ENCODE results near the gene METTL1.

The METTL1 gene

DNA sequence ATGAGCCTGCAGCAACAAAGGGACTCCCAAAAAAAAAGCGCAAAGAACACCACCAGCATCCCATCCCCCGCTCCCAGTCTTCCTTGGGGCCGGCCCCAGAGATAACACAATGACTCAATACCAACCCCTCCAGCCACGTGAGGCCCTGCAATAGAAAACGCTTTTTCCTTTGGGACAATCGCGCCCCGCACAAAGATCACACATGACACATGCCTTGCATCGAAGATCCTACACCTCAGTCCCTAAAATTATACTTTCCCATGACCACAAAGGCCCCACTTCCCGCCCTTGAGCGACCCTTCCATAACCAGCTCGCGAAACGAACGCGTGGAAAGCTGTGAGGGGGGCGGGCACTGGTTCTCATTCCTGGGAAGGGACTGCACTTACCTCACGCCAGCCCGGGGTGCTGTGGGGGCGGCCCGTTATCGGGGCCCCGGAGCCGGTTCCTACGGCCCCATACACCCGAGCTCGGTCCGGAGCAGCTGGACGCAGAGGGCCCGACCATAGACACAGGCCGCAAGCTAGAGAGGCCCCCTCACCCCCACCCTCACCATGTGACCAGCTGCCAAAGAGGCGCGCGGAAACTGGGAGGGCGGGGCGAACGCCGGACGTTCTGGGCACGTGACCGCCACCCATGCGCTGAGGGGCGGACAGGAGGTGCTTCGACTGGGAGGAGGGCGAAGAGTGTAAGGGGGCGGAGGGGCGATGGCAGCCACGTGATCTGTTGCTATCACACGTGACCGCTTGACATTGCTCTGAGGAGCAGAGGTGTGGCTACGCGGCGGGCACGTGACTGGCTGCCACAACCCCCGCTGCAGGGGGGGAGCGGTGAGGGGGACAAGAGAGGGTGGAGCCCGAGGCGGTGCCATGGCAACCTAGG, 19.9 kb downstream of the METTL1 start, which contains the start of gene CDK4:
Gene CDK4, minus strand, starts transcription at position 523 of the 880 bp plus-strand sequence. CDS start 593 bp downstream, outside the sequence.
- peak; percentile 100 for DNase-seq

DNA sequence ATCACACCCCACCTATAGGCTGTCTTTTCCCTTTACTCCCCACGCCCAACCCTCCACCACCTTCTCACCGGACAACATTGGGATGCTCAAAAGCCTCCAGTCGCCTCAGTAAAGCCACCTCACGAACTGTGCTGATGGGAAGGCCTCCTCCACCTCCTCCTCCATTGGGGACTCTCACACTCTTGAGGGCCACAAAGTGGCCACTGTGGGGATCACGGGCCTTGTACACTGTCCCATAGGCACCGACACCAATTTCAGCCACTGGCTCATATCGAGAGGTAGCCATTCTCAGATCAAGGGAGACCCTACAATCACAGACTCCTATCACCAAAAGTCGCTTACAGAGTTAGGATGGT, 20.5 kb downstream of the METTL1 start:
- no peak for DNase-seq

DNA sequence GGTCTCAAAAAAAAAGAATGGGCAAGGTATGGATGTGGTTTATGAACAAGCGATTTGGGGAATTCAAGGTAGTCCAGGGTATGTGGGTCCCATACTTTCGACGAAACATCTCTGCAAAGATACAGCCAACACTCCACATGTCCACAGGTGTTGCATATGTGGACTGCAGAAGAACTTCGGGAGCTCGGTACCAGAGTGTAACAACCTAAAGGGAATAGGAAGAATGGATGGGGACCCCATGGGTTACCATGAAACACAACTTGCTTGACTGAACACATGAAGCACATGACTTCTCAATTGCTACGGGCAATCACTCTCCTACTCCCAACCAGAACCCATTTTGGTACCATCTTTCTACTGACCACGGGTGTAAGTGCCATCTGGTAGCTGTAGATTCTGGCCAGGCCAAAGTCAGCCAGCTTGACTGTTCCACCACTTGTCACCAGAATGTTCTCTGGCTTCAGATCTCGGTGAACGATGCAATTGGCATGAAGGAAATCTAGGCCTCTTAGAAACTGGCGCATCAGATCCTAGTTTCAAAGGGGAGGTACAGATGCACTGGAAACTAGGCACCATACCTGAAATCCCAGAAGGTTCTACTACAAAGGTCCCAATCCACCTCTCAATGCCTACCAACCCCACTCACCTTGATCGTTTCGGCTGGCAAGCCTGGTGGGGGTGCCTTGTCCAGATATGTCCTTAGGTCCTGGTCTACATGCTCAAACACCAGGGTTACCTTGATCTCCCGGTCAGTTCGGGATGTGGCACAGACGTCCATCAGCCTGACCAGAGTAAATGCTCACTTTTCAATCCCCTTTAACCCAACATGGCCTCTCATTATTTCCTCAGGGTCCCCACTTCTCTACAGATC, 21.1 kb downstream of the METTL1 start:
- DNase-seq, result no peak

DNA sequence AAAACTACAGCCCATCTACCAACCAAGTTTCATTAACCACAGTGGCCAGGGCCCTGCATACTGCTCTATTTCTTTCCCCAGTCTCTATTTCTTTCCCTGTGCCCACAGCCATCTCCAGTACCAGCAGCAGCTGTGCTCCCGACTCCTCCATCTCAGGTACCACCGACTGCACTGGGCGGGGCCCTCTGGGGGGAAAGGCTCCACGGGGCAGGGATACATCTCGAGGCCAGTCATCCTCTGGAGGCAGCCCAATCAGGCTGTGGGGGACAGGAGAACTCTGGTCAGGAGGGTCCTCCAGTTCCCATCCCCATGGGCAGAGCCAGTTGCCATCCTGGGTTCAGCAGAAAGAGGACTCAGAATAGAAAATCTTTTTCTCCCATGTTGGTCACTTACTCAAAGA, 22.8 kb downstream of the METTL1 start:
- no peak for DNase-seq

DNA sequence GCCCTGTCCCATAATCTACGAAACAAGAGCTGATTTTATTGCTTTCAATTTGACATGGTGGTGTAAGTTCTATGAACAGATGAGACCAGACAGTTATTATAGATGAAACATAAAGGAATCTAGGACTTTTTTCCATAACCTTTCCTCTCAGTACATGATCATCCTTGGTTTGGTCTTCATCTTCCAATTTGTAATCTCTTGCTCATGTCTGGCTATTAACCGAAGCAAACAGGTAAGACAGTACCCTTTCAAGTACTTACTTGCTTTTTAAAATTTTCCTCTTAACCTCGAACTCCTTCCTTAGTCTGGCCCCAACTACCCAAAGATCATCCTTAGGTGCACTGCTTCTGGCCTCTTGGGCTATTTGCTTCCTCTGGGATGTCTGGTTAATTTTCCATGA, 25.9 kb downstream of the METTL1 start:
- no peak for DNase-seq

DNA sequence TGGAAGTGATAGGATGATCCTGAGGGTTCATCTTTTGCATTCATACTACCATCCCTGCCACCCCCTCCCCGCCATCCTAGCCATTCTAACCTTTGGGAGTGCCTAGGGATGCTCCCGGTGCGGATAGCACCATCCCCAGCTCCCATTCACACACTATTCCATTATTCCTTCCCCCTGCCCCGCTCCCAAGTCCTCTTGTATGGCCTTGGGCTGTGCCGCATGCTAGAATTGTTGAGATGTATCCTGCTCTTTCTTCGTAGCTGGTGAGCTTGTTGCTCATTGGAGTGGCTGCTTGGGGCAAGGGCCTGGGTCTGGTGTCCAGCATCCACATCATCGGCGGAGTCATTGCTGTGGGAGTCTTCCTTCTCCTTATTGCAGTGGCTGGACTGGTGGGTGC, 26.4 kb downstream of the METTL1 start:
- no peak for DNase-seq

DNA sequence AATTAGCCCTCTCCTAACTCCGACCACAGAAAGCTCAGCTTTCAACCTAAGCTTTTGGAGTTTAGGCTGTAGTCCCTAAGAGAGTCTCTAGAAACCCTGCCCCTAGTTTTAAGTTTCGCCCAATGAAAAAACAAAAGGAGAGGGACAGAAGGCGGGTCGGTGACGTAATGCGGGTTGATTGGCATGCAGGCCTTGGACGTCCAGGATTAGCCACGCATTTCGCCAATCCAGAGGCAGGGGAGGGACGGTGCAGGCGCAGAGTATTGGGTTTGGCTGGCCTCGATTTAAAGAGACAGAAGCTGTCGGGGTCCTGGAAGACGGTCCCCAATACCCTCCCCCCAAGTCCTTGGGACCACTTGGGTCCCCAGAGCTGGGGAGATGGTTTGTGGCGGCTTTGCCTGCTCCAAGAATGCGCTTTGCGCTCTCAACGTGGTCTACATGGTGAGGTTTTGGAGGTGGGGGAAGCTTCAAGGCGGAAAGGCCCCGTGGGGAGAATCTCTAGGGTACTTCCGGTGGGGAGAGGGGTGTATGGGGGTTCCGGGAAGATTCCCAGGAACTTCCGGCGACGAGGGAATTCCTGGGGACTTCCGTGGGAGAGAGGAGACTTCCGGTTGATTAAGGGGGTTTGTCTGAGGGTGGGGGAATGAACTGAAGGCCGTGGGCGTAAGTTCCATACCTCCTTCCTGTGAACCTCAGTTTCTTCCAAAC, 27.0 kb downstream of the METTL1 start, which contains the start of gene TSPAN31:
Gene TSPAN31, plus strand, starts transcription at position 263 of the 708 bp plus-strand sequence. Its CDS starts 116 bp downstream, at position 379.
- peak; percentile 96 for DNase-seq

DNA sequence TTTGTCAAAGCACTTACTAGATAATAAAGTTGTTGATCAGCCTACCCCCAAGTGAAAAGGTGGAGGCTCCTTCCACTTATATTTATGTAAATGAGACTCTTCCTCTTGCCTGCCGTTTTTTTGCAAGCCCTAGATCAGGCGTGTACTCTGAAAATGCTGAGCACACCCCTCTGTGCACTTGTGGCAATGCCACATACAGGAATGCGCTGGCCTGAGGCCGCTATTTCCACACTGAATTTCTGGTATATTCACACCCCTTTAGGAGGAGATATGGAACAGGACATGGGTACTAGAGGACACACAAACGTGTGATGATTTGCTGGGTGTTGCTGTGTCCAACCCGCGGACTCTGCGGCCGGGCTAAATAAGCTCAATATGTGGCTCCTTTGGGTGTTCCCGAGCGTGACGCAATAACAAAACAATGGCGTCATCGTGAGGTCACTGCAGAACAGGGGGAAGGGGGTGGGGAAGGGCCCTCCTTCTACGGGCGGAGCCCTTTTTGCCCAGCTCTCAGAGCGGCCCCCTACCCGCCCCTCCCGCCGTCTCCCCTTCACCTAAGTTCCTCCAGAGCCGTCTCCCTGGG, 27.6 kb downstream of the METTL1 start:
- no peak for DNase-seq

DNA sequence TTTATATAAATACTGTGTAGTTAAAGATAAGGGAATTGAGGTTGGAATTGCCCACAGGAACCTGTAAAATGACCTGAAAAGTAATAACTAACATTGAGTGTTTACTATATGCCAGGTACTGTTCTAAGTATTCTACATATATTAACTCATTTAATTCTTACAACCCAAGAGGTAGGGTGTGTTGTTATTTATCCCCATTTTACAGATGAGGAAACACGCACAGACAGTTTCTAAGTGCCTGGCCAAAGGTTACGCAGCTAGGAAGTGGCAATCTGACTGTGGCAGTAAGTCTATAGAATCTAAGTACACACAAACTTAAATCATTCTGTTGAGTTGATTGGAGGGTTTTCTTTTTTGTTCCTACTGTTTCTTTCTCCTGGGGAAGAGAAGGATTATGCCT, 28.1 kb downstream of the METTL1 start:
- no peak for DNase-seq

- DNase-seq, result no peak
These were observed 29.8 kb downstream of the METTL1 start for GRCh38 chr12:57741844-57742738.

DNA sequence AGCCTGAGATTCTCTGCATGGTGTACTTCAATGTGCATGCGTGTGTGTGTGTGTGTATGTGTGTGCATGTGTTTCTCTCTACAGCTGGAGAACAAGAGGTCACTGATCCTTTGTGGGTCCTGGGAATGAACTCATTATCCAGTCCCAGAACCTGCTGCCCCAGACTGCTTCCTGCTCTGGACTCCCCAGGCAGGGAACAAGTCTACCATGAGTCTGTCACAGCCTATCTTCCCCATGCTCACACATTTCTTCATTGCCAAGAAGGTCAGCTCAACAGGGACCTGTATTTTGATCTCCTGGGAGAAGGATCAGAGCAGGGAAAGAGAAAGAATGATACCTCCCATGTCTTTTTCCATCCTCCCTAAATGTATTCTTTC, 30.5 kb downstream of the METTL1 start:
- DNase-seq, result no peak

DNA sequence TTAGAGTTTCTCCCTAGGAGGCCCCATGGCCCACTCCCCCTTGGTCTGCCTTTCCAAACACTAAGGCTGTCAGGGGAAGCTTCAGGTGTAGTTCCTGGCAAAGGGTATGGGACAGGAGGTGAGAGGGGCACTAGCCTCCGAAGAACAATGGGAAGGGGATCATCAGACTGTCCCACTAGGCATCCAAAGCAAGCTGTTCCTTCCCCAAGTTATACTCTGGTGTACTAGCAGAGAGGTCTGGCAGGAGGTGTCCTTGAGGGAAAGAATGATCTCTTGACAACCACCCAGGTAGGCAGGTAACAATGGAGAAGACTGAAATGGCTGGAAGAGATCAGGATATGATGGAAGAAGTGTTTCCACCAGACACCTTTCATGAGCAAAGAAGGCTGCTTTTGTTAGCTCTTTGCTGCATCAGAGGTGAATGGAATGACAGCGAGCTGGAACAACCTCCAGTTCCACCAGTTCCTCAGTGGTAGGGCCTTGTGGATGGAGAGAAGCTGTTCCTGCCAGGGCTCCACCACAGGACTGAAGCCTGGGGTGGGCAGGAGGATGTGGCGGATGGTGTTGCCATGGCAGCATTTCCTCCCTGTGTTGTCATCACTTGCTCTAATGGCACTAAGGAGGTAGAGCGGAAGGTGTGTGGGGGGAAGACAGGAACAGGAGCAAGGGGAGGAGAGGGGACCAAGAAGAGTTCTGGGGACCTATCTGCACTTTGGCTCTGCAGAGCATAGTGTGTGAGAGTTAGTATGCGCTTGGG, 31.1 kb downstream of the METTL1 start:
- no peak for DNase-seq

DNA sequence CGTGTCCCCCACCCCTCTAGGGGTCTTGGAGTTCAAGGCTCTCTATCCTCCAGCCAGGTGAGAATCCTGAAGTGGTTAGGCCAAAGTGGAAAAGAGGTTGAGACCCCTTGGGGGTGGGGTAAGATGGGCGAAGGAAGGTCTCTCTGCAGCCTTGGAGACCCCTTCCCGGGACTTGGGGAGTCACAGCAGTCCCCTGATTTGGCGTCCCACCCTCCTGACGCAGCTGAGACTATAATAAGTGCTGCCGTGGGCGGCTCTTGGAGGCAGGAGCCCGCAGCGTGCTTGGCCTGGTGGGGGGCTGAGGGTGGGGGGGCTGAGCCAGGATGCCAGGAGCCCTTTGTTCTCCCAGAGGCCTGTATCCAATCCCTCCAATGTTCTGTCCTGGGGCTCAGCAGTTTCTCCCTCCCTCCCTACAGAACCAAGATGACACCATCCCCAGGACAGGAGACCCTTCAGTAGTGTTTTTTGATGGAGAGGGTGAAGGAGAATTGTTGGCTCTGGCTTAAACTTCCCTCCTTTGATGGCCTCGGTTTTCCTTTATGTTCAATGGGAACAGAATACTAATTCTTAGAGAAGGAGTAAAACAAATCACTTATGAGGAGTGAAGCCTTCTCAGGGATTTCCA, 31.9 kb downstream of the METTL1 start:
- DNase-seq, result no peak

DNA sequence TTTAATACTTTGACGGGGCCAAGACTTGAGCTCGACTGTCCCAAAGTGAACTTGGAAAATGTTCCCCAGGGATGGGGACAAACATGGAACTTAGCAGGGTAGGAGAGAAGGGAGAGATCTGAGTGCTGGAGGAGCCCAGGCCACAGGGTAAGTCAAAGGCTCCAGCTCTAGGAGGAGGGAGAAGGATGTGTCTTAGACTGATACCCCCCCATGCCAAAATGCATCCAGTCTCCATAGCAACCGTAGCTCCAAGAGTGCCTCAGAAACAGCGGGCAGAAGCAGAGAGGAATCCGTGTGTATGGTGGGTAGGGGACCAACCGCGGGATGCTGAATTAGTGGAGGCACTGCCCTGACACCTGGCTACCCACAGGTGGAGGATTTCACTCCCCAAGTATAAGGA, 32.5 kb downstream of the METTL1 start:
- DNase-seq, result no peak

DNA sequence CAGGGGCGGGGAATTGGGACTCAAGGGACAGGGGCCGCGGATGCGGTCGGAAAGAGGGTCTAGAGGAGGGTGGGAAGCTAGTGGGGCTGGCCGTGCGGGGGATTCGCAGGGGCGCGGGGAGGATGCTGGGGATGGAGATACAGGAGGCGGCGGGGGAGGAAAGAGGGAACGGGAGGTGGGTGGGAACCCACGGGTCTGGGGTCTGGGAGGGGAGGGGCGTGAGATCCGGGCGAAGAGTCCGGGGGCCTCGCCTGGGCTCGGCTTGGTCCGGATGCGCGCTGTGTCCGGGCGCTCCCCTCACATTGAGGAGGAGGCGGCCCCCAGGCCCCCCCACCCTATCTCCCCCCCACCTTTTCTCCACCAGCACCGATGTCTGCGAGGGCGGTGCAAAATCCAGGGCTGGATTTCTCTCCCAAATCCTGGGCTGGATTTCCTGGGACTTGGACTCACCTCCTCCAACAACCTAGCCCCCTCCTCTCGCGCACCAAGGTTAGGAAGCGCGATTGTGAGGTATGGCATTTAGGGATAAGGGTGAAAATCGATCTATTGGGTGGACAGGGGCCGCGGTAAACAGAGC, 33.2 kb downstream of the METTL1 start, which contains the start of gene AGAP2:
Gene AGAP2, minus strand, starts transcription at position 82 of the 577 bp plus-strand sequence. CDS start 496 bp downstream, outside the sequence.
- DNase-seq, result no peak

GRCh38 chr12:57737467-57738460, 34.1 kb downstream of the METTL1 start:
- DNase-seq, result no peak

- no peak for DNase-seq
These were observed 35.0 kb downstream of the METTL1 start for GRCh38 chr12:57736741-57737466.
